ENCODE data around the gene GPR183. TPM values are rescaled to one million over a fixed set of nuclear protein-coding genes. Genes with fewer than 3 reads are reported as not detected.

GPR183 gene
- total and polyA plus RNA-seq, 2 of the 8 experiments (the other 6 are each of a cell fraction or from before 2014, with no cell fraction given) = not detected

DNA sequence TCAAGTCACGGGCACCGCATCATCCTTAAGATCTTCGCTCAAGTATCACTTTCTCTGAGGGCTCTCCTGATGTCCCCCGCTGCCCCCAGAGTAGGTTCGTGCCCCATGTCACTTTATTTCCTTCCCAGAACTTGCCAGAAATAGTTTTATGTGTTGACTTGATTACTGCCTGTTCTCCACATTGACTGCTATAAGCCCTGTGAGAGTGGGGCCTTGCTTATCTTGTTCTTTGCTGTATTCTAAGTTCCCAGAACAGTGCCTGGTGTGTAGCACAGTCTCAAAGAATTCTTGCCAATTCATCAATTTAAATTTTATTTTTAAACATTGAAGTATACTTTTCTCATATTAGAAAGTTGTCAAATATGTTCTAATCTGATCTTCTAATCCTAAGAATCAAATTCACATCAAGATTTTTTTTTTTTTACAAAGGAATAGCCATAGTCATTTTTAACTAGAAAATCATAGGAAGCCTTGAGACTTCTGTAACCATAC, 32.1 kb upstream of the GPR183 start:
- Histone ChIP-seq H4K20me1 (replicated peaks in 1 of 2; ENCODE audit: control insufficient read depth in 1 of 2, insufficient read depth in 2 of 2, low read length in 2 of 2) (peaks cover 0 to 6% of the 10 kb centered on the region in 2 experiments), H3K27ac (ENCODE audit: low read depth, low read length) (no peak overlapping the region), H4K8ac (ENCODE audit: extremely low read depth, insufficient read depth, low read length) (no peak overlapping the region), H3K9ac (replicated peaks in 1 of 4; ENCODE audit: extremely low read depth in 1 of 4, low read depth in 3 of 4, low read length in 3 of 4) (no peak overlapping the region), H3K36me3 (ENCODE audit: control insufficient read depth in 2 of 4, insufficient read depth in 4 of 4, low read length in 3 of 4) (peaks cover 2 to 16% (median 7%) of the 10 kb centered on the region in 4 experiments; a peak in 4 of 8 replicates), H3K23ac (ENCODE audit: insufficient read length) (no peak overlapping the region), H4K5ac (ENCODE audit: insufficient read length, low read depth, low read length) (no peak overlapping the region), H2BK20ac (ENCODE audit: low read length) (no peak overlapping the region), H3K27me3 (replicated peaks in 1 of 4; ENCODE audit: control insufficient read depth in 3 of 4, extremely low read depth in 1 of 4, insufficient read depth in 3 of 4, low read length in 3 of 4) (no peaks in the 10 kb centered on the region), H3K9me3 (ENCODE audit: insufficient read depth in 2 of 2, low read depth in 1 of 2, low read length in 1 of 2) (no peaks in the 10 kb centered on the region), H2BK120ac (replicated peaks; ENCODE audit: low read depth, low read length) (no peak overlapping the region), H3K4me1 (replicated peaks in 1 of 4; ENCODE audit: control insufficient read depth in 3 of 4, insufficient read depth in 4 of 4, low read length in 3 of 4) (peaks cover 0 to 3% (median 1%) of the 10 kb centered on the region in 4 experiments; a peak in 2 of 7 replicates), H3K79me1 (ENCODE audit: low read depth, low read length) (no peaks in the 10 kb centered on the region; the same call in 1 of the 2 replicates), H2BK15ac (ENCODE audit: low read length) (no peak overlapping the region), H4K91ac (replicated peaks; ENCODE audit: insufficient read length, low read length) (no peak overlapping the region), H3K18ac (ENCODE audit: extremely low read depth, low read length) (no peak overlapping the region), H3K23me2 (ENCODE audit: low read depth, low read length) (no peaks in the 10 kb centered on the region), H3K4ac (replicated peaks; ENCODE audit: insufficient read length, low read depth, low read length) (no peak overlapping the region), H2BK12ac (ENCODE audit: low read depth, low read length) (no peak overlapping the region), H3K79me2 (ENCODE audit: control insufficient read depth in 1 of 2, insufficient read depth in 2 of 2, low read length in 2 of 2) (no peaks in the 10 kb centered on the region), H3K14ac (ENCODE audit: insufficient read length) (no peak overlapping the region), H2AFZ (ENCODE audit: low read length) (no peak overlapping the region), H3K56ac (replicated peaks; ENCODE audit: insufficient read length, low read depth, low read length) (no peak overlapping the region), H3K4me3 (ENCODE audit: extremely low read depth in 1 of 4, insufficient read depth in 2 of 4, low read depth in 3 of 4, low read length in 4 of 4) (no peak overlapping the region), H3K4me2 (ENCODE audit: insufficient read depth in 1 of 2, low read depth in 2 of 2, low read length in 2 of 2) (no peak overlapping the region), H2BK5ac (ENCODE audit: low read depth, low read length) (no peak overlapping the region), H2AK5ac (ENCODE audit: low read depth, low read length) (no peak overlapping the region)
- ChIA-PET POLR2A (ENCODE audit: partially characterized antibody) (no interaction called here), CTCF (ENCODE audit: partially characterized antibody) (interaction anchor here (1.4 kb wide), 1 partner anchor 14 kb away, joined by 3 read pairs; no protein-coding TSS in a partner anchor)
- DNase-seq (ENCODE audit: low read depth in 1 of 2, low spot score in 2 of 2) = peak in 1 of 2 experiments; percentile 20
- FAIRE-seq = no peak
- WGBS, 2 experiments (ENCODE audit: extremely low coverage in 1 of 2, insufficient coverage in 1 of 2, insufficient read length in 1 of 2, insufficient replicate concordance in 2 of 2, low coverage in 1 of 2, low lambda C conversion rate in 2 of 2, missing lambda C conversion rate in 1 of 2) = 95% methylated on average over 5 of the region's 5 CpGs; no CpG with 5 or more reads in 1 of the 2 experiments
- TF ChIP-seq SIRT6 (IDR thresholded peaks at IDR 0.05; ENCODE audit: low read length) = no peak
- TF ChIP-seq FOSL1 (IDR thresholded peaks at IDR 0.05; ENCODE audit: insufficient read depth, low read depth, low read length) = no peak
- no peak for TF ChIP-seq JUN (IDR thresholded peaks at IDR 0.05; ENCODE audit: low read depth, low read length)
- TF ChIP-seq, protein P1, sequence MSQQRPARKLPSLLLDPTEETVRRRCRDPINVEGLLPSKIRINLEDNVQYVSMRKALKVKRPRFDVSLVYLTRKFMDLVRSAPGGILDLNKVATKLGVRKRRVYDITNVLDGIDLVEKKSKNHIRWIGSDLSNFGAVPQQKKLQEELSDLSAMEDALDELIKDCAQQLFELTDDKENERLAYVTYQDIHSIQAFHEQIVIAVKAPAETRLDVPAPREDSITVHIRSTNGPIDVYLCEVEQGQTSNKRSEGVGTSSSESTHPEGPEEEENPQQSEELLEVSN (IDR thresholded peaks at IDR 0.05) = no peak
- TF ChIP-seq EGR1 (IDR thresholded peaks at IDR 0.05; ENCODE audit: borderline replicate concordance, low read depth, low read length) = no peak
- TF ChIP-seq ZNF274 (IDR thresholded peaks at IDR 0.05; ENCODE audit: borderline replicate concordance, extremely low read depth, low read length) = no peak
- no peak for TF ChIP-seq PHF8 (conservative IDR thresholded peaks at IDR 0.05; ENCODE audit: low read depth, low read length)
- TF ChIP-seq CHD1 (IDR thresholded peaks at IDR 0.05; ENCODE audit: low read depth, low read length) = no peak
- no peak for TF ChIP-seq NRF1 (IDR thresholded peaks at IDR 0.05; ENCODE audit: low read depth, low read length)
- no peak for TF ChIP-seq SAP30 (IDR thresholded peaks at IDR 0.05; ENCODE audit: insufficient read depth, insufficient replicate concordance, low read length)
- no peak for TF ChIP-seq TAF7 (optimal IDR thresholded peaks at IDR 0.05; ENCODE audit: borderline replicate concordance, low read depth, low read length)
- TF ChIP-seq RNF2 (IDR thresholded peaks at IDR 0.05; ENCODE audit: borderline replicate concordance, low read depth, low read length, missing control alignments, poor library complexity, severe bottlenecking) = no peak
- no peak for TF ChIP-seq CBX8 (IDR thresholded peaks at IDR 0.05; ENCODE audit: borderline replicate concordance, low read depth, low read length)
